CD4-positive, alpha-beta T cell treated with Interleukin-15 for 4 hours (primary cell): Measurements from ENCODE around the gene DPP4.
A peak's percentile ranks its signal among the peaks of the same experiment; 100 is the strongest.
"Not testable (repeated sequence)": the region's sequence is repeated elsewhere in the genome, so short reads cannot be mapped to it uniquely, and the experiment has no call there.

Experiments
- DNase-seq: peaks from one replicate; pipeline ENCODE4 v3.0.0-alpha.2; 2020; ENCODE audit warnings: low spot score

Gene DPP4

DNA sequence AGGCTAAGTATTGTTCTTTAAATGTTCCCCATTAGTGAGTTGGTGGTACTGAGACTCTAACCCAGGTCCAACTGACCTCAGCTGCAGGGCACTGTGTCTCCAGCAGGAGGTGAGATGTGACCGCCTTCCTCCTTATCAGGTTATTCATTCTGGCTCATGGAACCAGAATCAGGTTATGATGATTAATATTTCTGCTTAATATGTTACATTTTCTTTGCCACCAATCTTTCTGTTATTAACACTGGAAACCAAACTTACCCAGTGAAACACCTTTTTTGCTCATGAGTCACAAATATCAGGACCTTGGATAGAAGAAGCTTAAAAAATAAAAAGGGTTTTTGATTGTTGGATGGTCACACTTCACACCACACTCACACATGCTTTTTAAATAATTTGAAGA, 85.4 kb downstream of the DPP4 start:
- DNase-seq, result peak; percentile 26

DNA sequence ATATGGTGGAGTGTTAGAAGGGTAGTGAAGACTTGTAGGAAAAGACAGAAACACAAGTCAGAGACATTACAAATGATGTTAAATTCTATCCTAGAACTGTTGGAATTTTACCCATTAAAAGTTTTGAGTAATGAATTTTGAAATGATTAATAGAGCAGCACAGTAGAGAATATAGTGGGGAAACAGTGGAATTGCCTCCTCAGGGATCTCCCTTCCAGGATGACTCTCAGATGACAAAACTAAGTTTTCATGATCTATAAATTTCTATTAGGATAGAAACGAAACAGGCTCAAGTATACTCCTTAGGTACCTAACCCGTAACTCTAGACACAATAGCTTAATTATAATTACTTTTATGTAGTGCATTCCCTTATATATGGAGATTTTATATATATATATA, 86.7 kb downstream of the DPP4 start:
- no peak for DNase-seq

- DNase-seq, result no peak
Observed at GRCh38 chr2:161983866-161984265, 90.1 kb downstream of the DPP4 start.

GRCh38 chr2:161983331-161983651, 90.7 kb downstream of the DPP4 start:
- DNase-seq, result no peak

GRCh38 chr2:161982548-161983330, 91.3 kb downstream of the DPP4 start:
- DNase-seq, result no peak

GRCh38 chr2:161981679-161982250, 92.2 kb downstream of the DPP4 start:
- DNase-seq, result no peak

DNA sequence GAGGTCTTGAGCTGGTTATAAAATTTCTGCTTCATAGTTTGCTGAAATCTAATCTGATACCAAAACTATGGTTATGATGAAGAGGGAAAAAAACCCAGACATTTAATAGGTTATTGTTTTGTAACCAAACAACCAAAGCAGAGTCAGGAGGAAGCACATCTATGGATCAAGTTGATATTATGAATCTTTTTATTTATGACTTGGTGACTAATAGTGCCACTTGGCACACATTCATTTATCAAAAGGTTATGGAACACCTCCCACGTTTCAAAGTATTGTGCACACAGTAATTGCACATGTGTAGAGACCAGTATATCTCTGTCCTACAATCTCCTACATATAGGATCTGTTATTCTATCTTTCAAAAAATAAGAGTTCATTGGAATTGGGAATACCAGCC, 93.0 kb downstream of the DPP4 start:
- no peak for DNase-seq

DNA sequence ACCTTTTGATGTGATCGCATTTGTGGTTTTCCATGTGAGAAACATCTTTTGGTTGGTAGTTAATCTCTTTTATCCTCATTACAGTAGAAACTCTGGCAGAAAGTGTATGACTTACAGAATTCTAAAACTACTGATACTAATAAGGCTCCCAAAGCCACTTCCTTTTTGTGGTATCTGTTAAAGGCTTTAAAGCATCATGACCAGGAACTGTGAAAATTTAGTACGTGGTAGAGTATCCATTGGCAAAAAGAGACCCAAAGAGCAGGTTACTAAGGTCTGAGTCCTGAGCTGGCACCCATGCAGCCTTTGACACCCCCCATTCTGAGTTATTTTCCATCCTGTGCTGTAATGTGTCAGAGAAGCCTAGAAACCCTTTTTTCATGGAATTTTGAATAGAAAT, 94.5 kb downstream of the DPP4 start:
- no peak for DNase-seq

GRCh38 chr2:161977926-161978325, 96.1 kb downstream of the DPP4 start:
- not testable (repeated sequence) for DNase-seq

DNA sequence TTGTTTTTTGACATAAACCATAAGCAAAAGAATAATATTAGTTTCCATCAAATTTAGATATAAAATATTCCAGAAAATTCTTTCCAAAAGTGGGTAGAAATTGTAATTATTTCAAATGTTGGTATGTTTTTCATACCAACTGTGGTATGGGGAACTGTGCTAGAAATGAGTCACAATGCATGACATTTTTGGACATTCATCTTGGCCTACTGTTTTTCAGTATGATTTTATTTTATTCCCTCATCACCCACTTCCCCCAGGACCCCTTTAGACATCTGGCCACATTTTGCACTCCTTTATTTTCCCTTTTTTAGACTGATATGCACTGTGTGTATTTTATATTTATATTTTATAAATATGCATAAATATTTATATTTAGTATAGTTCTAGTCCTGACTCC, 97.1 kb downstream of the DPP4 start:
- no peak for DNase-seq

- no peak for DNase-seq
Observed at GRCh38 chr2:161976295-161976694, 97.7 kb downstream of the DPP4 start.

DNA sequence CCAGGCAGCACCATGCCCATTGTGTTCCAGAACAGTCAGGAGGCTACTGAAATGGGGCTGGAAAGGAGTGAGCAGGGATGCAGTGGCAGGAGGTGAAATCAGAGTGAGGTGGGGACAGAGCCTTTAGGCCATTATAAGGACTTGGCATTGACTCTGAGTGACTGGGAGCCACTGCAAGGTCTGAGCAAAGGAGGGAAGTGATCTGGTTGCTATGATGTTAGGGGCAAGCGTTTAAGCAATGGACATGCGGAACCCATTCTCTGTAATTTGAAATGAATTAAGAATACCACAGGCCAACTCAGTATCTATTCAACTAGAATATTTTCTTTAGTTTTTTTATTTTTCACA, 98.2 kb downstream of the DPP4 start:
- no peak for DNase-seq

GRCh38 chr2:161975062-161975812, 98.8 kb downstream of the DPP4 start:
- DNase-seq, result no peak

DNA sequence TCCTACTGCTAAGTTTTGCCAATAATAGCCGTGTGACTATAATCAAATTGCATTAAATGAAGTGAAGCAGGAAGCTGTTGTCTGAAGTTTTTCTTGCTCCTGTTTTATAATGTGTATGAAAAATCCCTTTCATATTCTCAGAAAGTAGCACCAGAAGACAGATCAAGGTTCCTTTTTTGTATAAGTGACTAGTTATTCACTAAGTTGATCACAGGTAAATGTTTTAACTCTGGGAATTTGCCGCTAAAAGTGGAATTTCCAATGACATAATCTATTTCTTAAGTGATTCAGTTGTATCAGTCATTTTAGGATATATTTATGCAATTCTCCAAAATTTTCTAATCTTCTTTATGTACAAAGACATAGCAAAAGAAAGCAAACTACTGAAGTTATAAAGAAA, 99.6 kb downstream of the DPP4 start:
- no peak for DNase-seq

- no peak for DNase-seq
Observed at GRCh38 chr2:161972866-161973265, 101.1 kb downstream of the DPP4 start.

DNA sequence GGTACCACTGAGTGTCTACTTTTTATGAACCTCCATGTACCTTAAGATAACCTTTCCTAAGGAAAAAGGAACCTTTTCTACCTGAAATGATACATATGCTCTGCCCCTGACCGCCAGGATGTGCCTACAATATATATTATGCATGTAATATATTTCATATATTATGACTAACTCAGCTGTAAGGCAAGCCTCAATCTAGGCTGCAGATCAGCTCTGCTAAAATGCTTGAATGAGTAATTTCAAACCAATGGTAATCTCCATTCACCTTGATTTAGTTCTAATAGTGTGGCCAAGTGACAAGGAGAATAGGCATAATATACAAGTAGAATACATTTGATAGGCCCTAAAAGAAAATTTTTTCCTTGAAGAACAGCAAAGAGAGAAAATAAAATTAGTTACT, 101.8 kb downstream of the DPP4 start:
- no peak for DNase-seq

GRCh38 chr2:161971551-161971950, 102.5 kb downstream of the DPP4 start:
- DNase-seq, result no peak

- no peak for DNase-seq
Observed at GRCh38 chr2:161969159-161969558, 104.9 kb downstream of the DPP4 start.

DNA sequence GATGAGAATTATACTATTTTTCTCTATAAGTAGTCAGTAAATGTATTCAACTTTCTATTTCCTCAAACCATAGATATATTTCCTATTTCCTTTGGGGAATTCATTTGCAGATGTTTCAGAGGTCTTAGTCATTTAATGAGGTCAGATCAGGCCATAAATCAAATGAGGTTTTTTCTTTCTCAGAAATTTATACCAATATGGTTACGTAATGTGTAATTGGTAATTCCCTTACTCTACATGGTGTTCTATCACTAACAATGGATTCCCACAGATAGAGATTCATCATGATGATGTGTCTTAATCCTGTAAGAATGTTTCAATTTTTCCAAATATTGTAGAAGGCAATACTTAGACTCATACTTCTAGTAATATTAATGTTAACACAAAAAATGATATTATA, 108.0 kb downstream of the DPP4 start:
- DNase-seq, result peak; percentile 17

- no peak for DNase-seq
Observed at GRCh38 chr2:161964160-161964559, 109.9 kb downstream of the DPP4 start.

- DNase-seq, result no peak
Observed at GRCh38 chr2:161962160-161962559, 111.9 kb downstream of the DPP4 start.

- no peak for DNase-seq
Observed at GRCh38 chr2:161961061-161961460, 113.0 kb downstream of the DPP4 start.

DNA sequence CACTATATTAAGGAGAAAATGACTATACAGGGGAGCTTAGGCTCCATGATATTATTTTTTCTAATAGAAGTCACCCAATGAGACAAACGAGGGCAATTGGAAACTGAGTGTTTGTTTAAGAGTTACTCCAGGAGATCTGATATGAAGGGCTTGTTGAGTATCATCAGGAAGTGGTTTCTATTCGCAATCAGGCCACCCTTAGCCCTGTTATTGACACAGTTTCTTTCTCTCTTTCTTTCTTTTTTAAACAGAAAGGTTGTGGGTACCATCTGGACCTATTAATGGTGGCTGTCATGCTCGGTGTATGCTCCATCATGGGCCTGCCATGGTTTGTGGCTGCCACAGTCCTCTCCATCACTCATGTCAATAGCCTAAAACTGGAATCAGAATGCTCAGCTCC, 117.3 kb downstream of the DPP4 start:
- peak; percentile 59 for DNase-seq

DNA sequence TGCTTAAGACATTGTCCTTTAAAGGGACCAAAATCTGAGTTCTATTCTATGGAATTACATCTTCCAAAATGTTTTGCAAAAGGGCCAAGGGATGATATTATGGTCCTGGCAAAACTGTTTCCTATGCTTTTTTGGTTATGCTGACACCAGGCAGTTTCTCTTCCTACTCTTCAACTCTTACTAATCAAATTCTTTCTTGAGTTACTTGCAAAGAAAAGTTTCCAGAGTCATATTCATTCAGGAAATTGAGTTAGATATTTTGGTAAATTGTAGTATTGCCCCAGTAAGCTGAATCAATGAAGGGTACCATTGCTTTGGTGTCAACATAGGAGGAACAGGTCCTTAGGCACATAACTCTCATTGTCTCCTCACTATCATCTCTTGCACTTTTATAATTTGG, 118.8 kb downstream of the DPP4 start:
- no peak for DNase-seq
